ENCODE measurements around the gene CLTC. TPM values are rescaled to one million over a fixed set of nuclear protein-coding genes. Genes with fewer than 3 reads are reported as not detected.

Gene CLTC
- total and polyA plus RNA-seq, 2 of the 13 experiments (the other 11 are each of a cell fraction or from before 2014, with no cell fraction given), result 134 to 283 TPM

DNA sequence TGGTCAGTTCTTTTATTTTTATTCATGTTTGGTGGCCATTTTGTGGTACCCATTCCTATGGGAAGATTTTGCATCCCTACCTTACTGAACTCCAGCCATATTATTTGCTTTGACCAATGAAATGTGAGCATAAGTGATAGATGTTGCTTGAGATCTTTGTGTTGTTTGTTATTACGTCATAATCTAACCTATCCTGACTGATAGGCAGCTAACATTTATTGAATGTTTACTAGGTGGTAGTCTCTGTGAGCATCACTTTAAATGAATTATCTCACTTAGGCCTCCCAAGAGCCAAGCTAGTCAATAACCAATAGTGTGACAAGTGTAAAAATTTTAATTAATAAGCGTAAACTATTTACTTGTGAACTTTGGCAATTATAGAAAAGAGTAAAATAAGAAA lies 125.3 kb downstream of the CLTC start:
- no peak overlapping the region for H3K4me2 ChIP-seq (ENCODE audit: low read depth, low read length)
- no peak for FAIRE-seq
- no peak overlapping the region for H2AFZ ChIP-seq (ENCODE audit: low read length)
- no peak for ATAC-seq
- H3K4me1 ChIP-seq (ENCODE audit: insufficient read depth, low read length), result peaks cover 5% of the 10 kb centered on the region; the same call in 1 of the 2 replicates
- H3K27ac ChIP-seq (ENCODE audit: extremely low read length, insufficient read depth, low read length), result no peak overlapping the region
- H3K27me3 ChIP-seq (ENCODE audit: control insufficient read depth in 1 of 2, insufficient read depth in 2 of 2, low read length in 2 of 2), result no peaks in the 10 kb centered on the region
- ChIA-PET POLR2A (interaction anchor here (1.3 kb wide), 1 partner anchor 101 kb away, joined by 5 read pairs; no protein-coding TSS in a partner anchor), CTCF (ENCODE audit: low intra/inter-chr PET ratio, low total read pairs) (no interaction called here)
- in situ Hi-C loops (cut with HindIII; ENCODE audit: extremely low pct_ligation_motif_present, low pct_unique_long_range_greater_than_20kb), result loop anchor here (10.0 kb wide), 1 partner anchor 290 kb away; no protein-coding TSS in a partner anchor
- H4K20me1 ChIP-seq (ENCODE audit: insufficient read depth, low read length), result no peaks in the 10 kb centered on the region; the same call in 1 of the 2 replicates
- BruUV-seq (replicated peaks), result no TSS peak
- peaks cover 13% of the 10 kb centered on the region for H3K9me3 ChIP-seq (ENCODE audit: low read length)
- peaks cover 1 to 14% of the 10 kb centered on the region in 2 experiments; a peak in 4 of 5 replicates for H3K36me3 ChIP-seq (replicated peaks in 1 of 2; ENCODE audit: control insufficient read depth in 1 of 2, insufficient read depth in 2 of 2, low read length in 2 of 2)
- no peak for DNase-seq (ENCODE audit: low spot score)
- H3K4me3 ChIP-seq (replicated peaks in 1 of 3; ENCODE audit: insufficient read depth in 1 of 3, low read depth in 2 of 3, low read length in 3 of 3), result no peak overlapping the region
- no peak overlapping the region for H3K9ac ChIP-seq (ENCODE audit: insufficient read depth, low read depth, low read length)
- no peaks in the 10 kb centered on the region for H3K79me2 ChIP-seq (ENCODE audit: insufficient read depth, low read length)
- intact Hi-C loops (cut with micrococcal nuclease; ENCODE audit: unreplicated experiment), result no loop called here
- WGBS (ENCODE audit: low lambda C conversion rate), result 97% methylated on average over 2 of the region's 2 CpGs
- 0 out of 2 replicates have a peak, but pooled peaks have one; percentile 8 for TF ChIP-seq CEBPG (CRISPR knock-in tag; IDR thresholded peaks at IDR 0.05)
- TF ChIP-seq, protein P1, sequence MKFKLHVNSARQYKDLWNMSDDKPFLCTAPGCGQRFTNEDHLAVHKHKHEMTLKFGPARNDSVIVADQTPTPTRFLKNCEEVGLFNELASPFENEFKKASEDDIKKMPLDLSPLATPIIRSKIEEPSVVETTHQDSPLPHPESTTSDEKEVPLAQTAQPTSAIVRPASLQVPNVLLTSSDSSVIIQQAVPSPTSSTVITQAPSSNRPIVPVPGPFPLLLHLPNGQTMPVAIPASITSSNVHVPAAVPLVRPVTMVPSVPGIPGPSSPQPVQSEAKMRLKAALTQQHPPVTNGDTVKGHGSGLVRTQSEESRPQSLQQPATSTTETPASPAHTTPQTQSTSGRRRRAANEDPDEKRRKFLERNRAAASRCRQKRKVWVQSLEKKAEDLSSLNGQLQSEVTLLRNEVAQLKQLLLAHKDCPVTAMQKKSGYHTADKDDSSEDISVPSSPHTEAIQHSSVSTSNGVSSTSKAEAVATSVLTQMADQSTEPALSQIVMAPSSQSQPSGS (CRISPR knock-in tag; IDR thresholded peaks at IDR 0.05), result no peak
- TF ChIP-seq, protein P2, sequence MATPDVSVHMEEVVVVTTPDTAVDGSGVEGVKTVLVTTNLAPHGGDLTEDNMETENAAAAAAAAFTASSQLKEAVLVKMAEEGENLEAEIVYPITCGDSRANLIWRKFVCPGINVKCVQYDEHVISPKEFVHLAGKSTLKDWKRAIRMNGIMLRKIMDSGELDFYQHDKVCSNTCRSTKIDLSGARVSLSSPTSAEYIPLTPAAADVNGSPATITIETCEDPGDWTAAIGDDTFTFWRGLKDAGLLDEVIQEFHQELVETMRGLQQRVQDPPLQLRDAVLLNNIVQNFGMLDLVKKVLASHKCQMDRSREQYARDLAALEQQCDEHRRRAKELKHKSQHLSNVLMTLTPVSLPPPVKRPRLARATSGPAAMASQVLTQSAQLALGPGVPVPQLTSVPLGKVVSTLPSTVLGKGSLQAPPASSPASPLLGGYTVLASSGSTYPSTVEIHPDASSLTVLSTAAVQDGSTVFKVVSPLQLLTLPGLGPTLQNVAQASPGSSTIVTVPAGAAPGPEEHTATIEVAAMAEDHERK (CRISPR knock-in tag; IDR thresholded peaks at IDR 0.05; ENCODE audit: low read depth), result no peak
- TF ChIP-seq IRF2 (CRISPR knock-in tag; IDR thresholded peaks at IDR 0.05), result no peak
- no peak for TF ChIP-seq PAF1 (CRISPR knock-in tag; IDR thresholded peaks at IDR 0.05)
- TF ChIP-seq POLR2AphosphoS5 (IDR thresholded peaks at IDR 0.05; ENCODE audit: low read depth, low read length), result no peak
- no peak for TF ChIP-seq ATF1 (CRISPR knock-in tag; IDR thresholded peaks at IDR 0.05)
- TF ChIP-seq, protein P3, sequence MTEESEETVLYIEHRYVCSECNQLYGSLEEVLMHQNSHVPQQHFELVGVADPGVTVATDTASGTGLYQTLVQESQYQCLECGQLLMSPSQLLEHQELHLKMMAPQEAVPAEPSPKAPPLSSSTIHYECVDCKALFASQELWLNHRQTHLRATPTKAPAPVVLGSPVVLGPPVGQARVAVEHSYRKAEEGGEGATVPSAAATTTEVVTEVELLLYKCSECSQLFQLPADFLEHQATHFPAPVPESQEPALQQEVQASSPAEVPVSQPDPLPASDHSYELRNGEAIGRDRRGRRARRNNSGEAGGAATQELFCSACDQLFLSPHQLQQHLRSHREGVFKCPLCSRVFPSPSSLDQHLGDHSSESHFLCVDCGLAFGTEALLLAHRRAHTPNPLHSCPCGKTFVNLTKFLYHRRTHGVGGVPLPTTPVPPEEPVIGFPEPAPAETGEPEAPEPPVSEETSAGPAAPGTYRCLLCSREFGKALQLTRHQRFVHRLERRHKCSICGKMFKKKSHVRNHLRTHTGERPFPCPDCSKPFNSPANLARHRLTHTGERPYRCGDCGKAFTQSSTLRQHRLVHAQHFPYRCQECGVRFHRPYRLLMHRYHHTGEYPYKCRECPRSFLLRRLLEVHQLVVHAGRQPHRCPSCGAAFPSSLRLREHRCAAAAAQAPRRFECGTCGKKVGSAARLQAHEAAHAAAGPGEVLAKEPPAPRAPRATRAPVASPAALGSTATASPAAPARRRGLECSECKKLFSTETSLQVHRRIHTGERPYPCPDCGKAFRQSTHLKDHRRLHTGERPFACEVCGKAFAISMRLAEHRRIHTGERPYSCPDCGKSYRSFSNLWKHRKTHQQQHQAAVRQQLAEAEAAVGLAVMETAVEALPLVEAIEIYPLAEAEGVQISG (CRISPR knock-in tag; IDR thresholded peaks at IDR 0.05), result no peak
- TF ChIP-seq, protein P4, sequence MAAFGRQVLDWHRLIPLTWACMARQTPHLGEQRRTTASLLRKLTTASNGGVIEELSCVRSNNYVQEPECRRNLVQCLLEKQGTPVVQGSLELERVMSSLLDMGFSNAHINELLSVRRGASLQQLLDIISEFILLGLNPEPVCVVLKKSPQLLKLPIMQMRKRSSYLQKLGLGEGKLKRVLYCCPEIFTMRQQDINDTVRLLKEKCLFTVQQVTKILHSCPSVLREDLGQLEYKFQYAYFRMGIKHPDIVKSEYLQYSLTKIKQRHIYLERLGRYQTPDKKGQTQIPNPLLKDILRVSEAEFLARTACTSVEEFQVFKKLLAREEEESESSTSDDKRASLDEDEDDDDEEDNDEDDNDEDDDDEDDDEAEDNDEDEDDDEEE (CRISPR knock-in tag; IDR thresholded peaks at IDR 0.05), result no peak
- TF ChIP-seq ZNF12 (CRISPR knock-in tag; IDR thresholded peaks at IDR 0.05), result peak; percentile 72
- TF ChIP-seq, protein P5, sequence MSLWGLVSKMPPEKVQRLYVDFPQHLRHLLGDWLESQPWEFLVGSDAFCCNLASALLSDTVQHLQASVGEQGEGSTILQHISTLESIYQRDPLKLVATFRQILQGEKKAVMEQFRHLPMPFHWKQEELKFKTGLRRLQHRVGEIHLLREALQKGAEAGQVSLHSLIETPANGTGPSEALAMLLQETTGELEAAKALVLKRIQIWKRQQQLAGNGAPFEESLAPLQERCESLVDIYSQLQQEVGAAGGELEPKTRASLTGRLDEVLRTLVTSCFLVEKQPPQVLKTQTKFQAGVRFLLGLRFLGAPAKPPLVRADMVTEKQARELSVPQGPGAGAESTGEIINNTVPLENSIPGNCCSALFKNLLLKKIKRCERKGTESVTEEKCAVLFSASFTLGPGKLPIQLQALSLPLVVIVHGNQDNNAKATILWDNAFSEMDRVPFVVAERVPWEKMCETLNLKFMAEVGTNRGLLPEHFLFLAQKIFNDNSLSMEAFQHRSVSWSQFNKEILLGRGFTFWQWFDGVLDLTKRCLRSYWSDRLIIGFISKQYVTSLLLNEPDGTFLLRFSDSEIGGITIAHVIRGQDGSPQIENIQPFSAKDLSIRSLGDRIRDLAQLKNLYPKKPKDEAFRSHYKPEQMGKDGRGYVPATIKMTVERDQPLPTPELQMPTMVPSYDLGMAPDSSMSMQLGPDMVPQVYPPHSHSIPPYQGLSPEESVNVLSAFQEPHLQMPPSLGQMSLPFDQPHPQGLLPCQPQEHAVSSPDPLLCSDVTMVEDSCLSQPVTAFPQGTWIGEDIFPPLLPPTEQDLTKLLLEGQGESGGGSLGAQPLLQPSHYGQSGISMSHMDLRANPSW (CRISPR knock-in tag; IDR thresholded peaks at IDR 0.05; ENCODE audit: borderline replicate concordance), result no peak
- no peak for TF ChIP-seq RCOR2 (CRISPR knock-in tag; IDR thresholded peaks at IDR 0.05)
- no peak for TF ChIP-seq HNRNPLL (IDR thresholded peaks at IDR 0.05; ENCODE audit: low read depth, low read length, poor library complexity, severe bottlenecking)
- TF ChIP-seq, protein P6, sequence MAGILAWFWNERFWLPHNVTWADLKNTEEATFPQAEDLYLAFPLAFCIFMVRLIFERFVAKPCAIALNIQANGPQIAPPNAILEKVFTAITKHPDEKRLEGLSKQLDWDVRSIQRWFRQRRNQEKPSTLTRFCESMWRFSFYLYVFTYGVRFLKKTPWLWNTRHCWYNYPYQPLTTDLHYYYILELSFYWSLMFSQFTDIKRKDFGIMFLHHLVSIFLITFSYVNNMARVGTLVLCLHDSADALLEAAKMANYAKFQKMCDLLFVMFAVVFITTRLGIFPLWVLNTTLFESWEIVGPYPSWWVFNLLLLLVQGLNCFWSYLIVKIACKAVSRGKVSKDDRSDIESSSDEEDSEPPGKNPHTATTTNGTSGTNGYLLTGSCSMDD (CRISPR knock-in tag; IDR thresholded peaks at IDR 0.05), result no peak
- TF ChIP-seq MLLT10 (CRISPR knock-in tag; IDR thresholded peaks at IDR 0.05), result no peak
